ENCODE data around the gene USP10. TPM values are rescaled to one million over a fixed set of nuclear protein-coding genes. Genes with fewer than 3 reads are reported as not detected.

USP10 gene
- total and polyA plus RNA-seq, 4 donors = 28.2 to 46.1 (median 42.0) TPM

- TF ChIP-seq CTCF (IDR thresholded peaks at IDR 0.05; ENCODE audit: low read depth, low read length, missing input control) = peak; percentile 92
- peak; percentile 83 to 91 for TF ChIP-seq RAD21 (IDR thresholded peaks at IDR 0.05)
- no peak for TF ChIP-seq ZBTB33 (IDR thresholded peaks at IDR 0.05)
- no peaks in the 10 kb centered on the region for H3K9me3 ChIP-seq (ENCODE audit: control insufficient read depth in 4 of 4, low read length in 3 of 4)
- H3K36me3 ChIP-seq (ENCODE audit: control insufficient read depth in 4 of 4, insufficient read depth in 3 of 4, low read depth in 1 of 4, low read length in 3 of 4) = peaks cover 0 to 5% (median 1%) of the 10 kb centered on the region in 4 donors
- 55% methylated on average over 26 of the region's 26 CpGs for WGBS
- H3K27ac ChIP-seq (ENCODE audit: low read depth in 1 of 2, low read length in 2 of 2) = no peak overlapping the region
- DNase-seq (ENCODE audit: low spot score) = peak; percentile 85
- no peak overlapping the region for H3K4me3 ChIP-seq (ENCODE audit: low read depth in 1 of 3, low read length in 3 of 3)
- H3K9ac ChIP-seq (ENCODE audit: low read depth in 1 of 2, low read length in 2 of 2) = no peak overlapping the region
- no peaks in the 10 kb centered on the region for H3K27me3 ChIP-seq (ENCODE audit: control insufficient read depth in 4 of 4, insufficient read depth in 4 of 4, low read length in 3 of 4)
- no peaks in the 10 kb centered on the region for H3K4me1 ChIP-seq (ENCODE audit: control insufficient read depth in 4 of 4, insufficient read depth in 4 of 4, low read length in 3 of 4)
These were observed 27.3 kb upstream of the USP10 start for GRCh38 chr16:84672276-84673202.

- Histone ChIP-seq H3K9ac (ENCODE audit: low read depth in 1 of 2, low read length in 2 of 2) (no peak overlapping the region), H3K27ac (ENCODE audit: low read depth in 1 of 2, low read length in 2 of 2) (no peak overlapping the region), H3K9me3 (ENCODE audit: control insufficient read depth in 4 of 4, low read length in 3 of 4) (no peaks in the 10 kb centered on the region), H3K4me1 (ENCODE audit: control insufficient read depth in 4 of 4, insufficient read depth in 4 of 4, low read length in 3 of 4) (no peaks in the 10 kb centered on the region), H3K4me3 (ENCODE audit: low read depth in 1 of 3, low read length in 3 of 3) (no peak overlapping the region), H3K36me3 (ENCODE audit: control insufficient read depth in 4 of 4, insufficient read depth in 3 of 4, low read depth in 1 of 4, low read length in 3 of 4) (peaks cover 0 to 5% (median 1%) of the 10 kb centered on the region in 4 donors), H3K27me3 (ENCODE audit: control insufficient read depth in 4 of 4, insufficient read depth in 4 of 4, low read length in 3 of 4) (no peaks in the 10 kb centered on the region)
- TF ChIP-seq EGR1 (IDR thresholded peaks at IDR 0.05; ENCODE audit: low read depth in 2 of 2) = no peak
- no peak for TF ChIP-seq MAX (IDR thresholded peaks at IDR 0.05)
- TF ChIP-seq RXRA (IDR thresholded peaks at IDR 0.05) = no peak
- no peak for TF ChIP-seq HNF4A (conservative IDR thresholded peaks at IDR 0.05)
- no peak for TF ChIP-seq RAD21 (IDR thresholded peaks at IDR 0.05)
- TF ChIP-seq JUND (IDR thresholded peaks at IDR 0.05) = no peak
- TF ChIP-seq CTCF (IDR thresholded peaks at IDR 0.05; ENCODE audit: low read depth, low read length, missing input control) = no peak
- no peak for TF ChIP-seq HNF4G (IDR thresholded peaks at IDR 0.05)
- TF ChIP-seq NR2F2 (IDR thresholded peaks at IDR 0.05) = no peak
- no peak for TF ChIP-seq SP1 (IDR thresholded peaks at IDR 0.05)
- TF ChIP-seq FOXA1 (IDR thresholded peaks at IDR 0.05) = no peak
- TF ChIP-seq GABPA (IDR thresholded peaks at IDR 0.05 in 1 of 2, conservative IDR thresholded peaks at IDR 0.05 in 1 of 2) = no peak
- TF ChIP-seq TAF1 (conservative IDR thresholded peaks at IDR 0.05) = no peak
- TF ChIP-seq YY1 (IDR thresholded peaks at IDR 0.05) = no peak
- no peak for TF ChIP-seq REST (IDR thresholded peaks at IDR 0.05)
- TF ChIP-seq ATF3 (IDR thresholded peaks at IDR 0.05) = no peak
- TF ChIP-seq ZBTB33 (IDR thresholded peaks at IDR 0.05) = no peak
- no peak for TF ChIP-seq FOXA2 (IDR thresholded peaks at IDR 0.05)
- DNase-seq (ENCODE audit: low spot score) = no peak
- WGBS = 96% methylated on average over 3 of the region's 3 CpGs
These were observed 26.6 kb upstream of the USP10 start for GRCh38 chr16:84673203-84673535.

Data from liver (tissue), 9 donors.